Left lung (tissue), 10 donors: ENCODE results near the gene KRT3. TPM values are rescaled to one million over a fixed set of nuclear protein-coding genes. Genes with fewer than 3 reads are reported as not detected.

ENCODE experiments used
- ATAC-seq: fragments of 200-7000 bp; cut with Tn5 transposase; one replicate; pipeline ENCODE4 v1.9.1; 2020; ENCODE audit warnings: moderate library complexity
- DNase-seq, 4 donors: peaks; one replicate each; pipeline ENCODE4 v3.0.0-alpha.2; 2013 to 2020
- H3K27ac ChIP-seq, 2 donors: fragments of 200-600 bp; sonication (generic) in 1 of 2; one replicate each; pipeline versions ENCODE4 v1.5.0 to v1.8.0; 2020 to 2021
- H3K27me3 ChIP-seq, 2 donors: fragments of 200-600 bp; sonication (generic) in 1 of 2; one replicate each; pipeline versions ENCODE4 v1.5.0 to v1.8.0; 2020 to 2021
- H3K36me3 ChIP-seq, 2 donors: fragments of 200-600 bp; sonication (generic) in 1 of 2; one replicate each; pipeline versions ENCODE4 v1.5.0 to v1.8.0; 2020 to 2021
- H3K4me1 ChIP-seq, 2 donors: fragments of 200-600 bp; one replicate each; pipeline ENCODE4 v1.8.0; 2021
- H3K4me3 ChIP-seq, 2 donors: fragments of 200-600 bp; sonication (generic) in 1 of 2; one replicate each; pipeline versions ENCODE4 v1.5.0 to v1.8.0; 2020 to 2021; ENCODE audit warnings: mild to moderate bottlenecking in 1 of 2
- H3K9me3 ChIP-seq, 2 donors: fragments of 200-600 bp; sonication (generic) in 1 of 2; one replicate each; pipeline versions ENCODE4 v1.5.0 to v1.8.0; 2020 to 2021
- intact Hi-C, 2 donors: fragments of 100-400 bp; cut with DNase I; formaldehyde crosslinking; loops; one replicate each; pipeline versions ENCODE4 v1.11.2 to v1.14.2; 2022
- polyA plus RNA-seq, 6 donors: library from polyadenylated mRNA; unstranded; fragments of 120-200 nt; gene quantifications; one replicate each; pipeline ENCODE4 v1.2.1, GENCODE V29; 2013; ENCODE audit not compliant: insufficient read length in 6 of 6
- total RNA-seq, 2 donors: library from RNA; stranded (reverse); fragmentation: NEBNext Ultra II Directional; extraction: Animal tissue kit (Norgen Biotek cat#: 25700); gene quantifications; one replicate each; pipeline ENCODE4 v1.2.1, GENCODE V29; 2021
- TF ChIP-seq, protein P1 (sequence below), 2 donors: fragments of 200-600 bp; sonication (generic) in 1 of 2; IDR thresholded peaks; one replicate each; pipeline versions ENCODE4 v1.5.0 to v1.8.0; 2021; ENCODE audit warnings: antibody characterized with exemption in 2 of 2
- donor health status: DM: no; HTN: yes; CAD: no.
- donor health status: DM: no; HTN: no; CAD: no.

KRT3 gene
- total and polyA plus RNA-seq, 8 donors, result not detected

DNA sequence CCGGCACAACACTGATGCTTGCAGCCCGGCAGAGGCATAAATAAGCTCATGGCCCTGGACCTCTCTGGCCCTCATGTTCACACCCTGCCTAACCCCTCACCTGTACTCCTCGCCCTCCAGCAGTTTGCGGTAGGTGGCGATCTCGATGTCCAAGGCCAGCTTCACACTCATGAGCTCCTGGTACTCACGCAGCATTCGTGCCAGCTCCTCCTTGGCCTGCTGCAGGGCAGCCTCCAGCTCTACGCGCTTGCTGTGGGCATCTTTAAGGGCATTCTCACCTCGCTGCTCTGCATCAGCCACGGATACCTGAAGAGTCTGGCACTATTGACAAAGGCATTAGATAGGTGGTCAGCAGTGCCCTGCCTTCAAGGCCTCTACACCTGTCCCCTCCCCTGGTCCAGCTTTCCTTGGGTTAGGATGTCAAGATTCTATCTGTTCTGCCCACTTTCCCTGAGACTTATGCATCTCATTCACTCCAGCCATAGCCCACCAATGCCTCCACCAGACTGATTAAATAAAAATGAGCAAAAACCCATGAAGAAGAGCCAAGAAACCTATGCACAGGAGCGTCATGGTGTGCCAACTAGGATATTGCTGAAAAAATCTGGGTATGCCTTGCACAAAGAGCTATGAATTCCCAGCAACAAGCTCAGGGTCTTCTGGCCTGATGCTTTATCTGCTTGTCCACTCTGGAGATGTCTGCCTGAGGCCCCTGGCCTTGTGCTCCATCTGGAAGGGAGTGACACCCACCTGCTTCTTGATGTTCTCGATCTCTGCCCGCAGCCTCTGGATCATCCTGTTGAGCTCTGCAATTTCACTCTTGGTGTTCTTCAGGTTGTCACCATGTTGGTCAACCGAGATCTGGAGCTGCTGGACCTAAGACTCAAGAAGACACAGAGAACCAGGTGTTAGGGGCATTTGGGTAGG is 11.9 kb upstream of the KRT3 start:
- Histone ChIP-seq H3K27me3 (peaks cover 6 to 76% of the 10 kb centered on the region in 2 donors), H3K9me3 (no peaks in the 10 kb centered on the region), H3K4me1 (no peaks in the 10 kb centered on the region), H3K36me3 (no peaks in the 10 kb centered on the region), H3K4me3 (no peak overlapping the region), H3K27ac (no peak overlapping the region)
- DNase-seq, result no peak
- intact Hi-C loops, result no loop called here
- TF ChIP-seq, protein P1, sequence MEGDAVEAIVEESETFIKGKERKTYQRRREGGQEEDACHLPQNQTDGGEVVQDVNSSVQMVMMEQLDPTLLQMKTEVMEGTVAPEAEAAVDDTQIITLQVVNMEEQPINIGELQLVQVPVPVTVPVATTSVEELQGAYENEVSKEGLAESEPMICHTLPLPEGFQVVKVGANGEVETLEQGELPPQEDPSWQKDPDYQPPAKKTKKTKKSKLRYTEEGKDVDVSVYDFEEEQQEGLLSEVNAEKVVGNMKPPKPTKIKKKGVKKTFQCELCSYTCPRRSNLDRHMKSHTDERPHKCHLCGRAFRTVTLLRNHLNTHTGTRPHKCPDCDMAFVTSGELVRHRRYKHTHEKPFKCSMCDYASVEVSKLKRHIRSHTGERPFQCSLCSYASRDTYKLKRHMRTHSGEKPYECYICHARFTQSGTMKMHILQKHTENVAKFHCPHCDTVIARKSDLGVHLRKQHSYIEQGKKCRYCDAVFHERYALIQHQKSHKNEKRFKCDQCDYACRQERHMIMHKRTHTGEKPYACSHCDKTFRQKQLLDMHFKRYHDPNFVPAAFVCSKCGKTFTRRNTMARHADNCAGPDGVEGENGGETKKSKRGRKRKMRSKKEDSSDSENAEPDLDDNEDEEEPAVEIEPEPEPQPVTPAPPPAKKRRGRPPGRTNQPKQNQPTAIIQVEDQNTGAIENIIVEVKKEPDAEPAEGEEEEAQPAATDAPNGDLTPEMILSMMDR (IDR thresholded peaks at IDR 0.05), result no peak
- no peak for ATAC-seq

DNA sequence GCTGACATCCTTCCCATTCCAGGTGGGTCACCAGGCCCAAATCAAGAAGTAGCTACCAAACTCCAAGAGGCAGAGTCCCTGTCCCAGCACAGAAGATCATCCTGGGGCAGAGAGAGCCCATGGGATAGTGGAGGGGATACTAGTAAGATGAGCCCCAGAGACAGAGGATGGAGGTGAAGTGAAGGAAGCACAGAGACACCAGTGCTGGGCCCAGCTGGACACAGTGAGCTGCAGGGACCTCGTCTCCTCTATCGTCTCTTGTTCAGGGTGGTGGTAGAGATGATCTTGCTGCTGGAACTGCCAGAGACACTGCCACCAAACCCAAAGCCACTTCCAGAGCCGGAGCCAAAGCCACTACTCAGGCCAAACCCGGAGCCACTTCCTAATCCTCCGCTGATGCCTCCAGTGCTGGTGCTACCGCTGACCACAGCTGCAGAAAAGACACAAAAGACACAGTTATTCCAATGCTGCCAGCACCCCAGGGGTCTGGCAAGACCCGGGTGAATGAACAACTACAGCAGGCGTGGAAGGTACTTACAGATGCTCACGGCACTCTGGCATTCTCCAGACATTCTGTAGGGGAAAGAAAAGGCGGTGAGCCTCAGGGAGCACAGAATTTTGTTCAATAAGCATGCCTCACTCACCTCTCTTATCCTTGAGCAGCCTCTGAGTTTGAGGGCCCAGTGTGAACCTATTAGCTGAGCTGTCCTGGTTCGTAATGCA is 11.1 kb upstream of the KRT3 start:
- Histone ChIP-seq H3K27ac (no peak overlapping the region), H3K4me3 (no peak overlapping the region), H3K9me3 (no peaks in the 10 kb centered on the region), H3K4me1 (no peaks in the 10 kb centered on the region), H3K27me3 (peaks cover 6 to 68% of the 10 kb centered on the region in 2 donors), H3K36me3 (no peaks in the 10 kb centered on the region)
- TF ChIP-seq, protein P1 (IDR thresholded peaks at IDR 0.05), result no peak
- intact Hi-C loops, result no loop called here
- DNase-seq (no peak), ATAC-seq (no peak)

DNA sequence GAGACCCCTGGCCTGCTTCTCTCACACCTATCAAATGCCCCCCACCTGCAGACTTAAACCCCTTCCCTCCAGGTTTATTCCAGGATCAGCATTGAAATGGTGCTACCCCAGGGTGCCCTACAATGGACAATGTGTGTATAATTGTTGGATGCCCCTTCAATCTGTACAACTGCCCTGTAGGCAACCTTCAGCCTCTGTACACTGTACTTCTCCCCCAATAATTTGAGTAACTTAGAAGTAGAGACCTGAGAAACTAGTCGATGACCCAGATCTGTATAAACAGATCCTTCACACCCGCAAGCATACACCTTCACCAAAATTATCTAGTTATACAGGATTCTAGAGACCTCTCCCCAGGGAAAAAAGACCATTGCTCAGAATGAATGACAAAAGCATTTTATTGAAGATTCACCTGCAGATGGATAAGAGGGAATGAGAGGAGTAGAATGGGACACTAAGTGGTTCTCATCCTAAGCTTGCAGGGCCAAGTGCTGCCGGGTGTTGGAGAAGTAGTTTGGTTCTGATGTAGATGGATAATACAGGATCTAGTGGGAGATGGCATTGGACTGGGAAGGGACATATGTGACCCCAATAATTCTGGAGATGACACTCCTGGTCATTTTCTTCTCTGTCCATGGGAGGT is 10.4 kb upstream of the KRT3 start:
- Histone ChIP-seq H3K36me3 (no peaks in the 10 kb centered on the region), H3K9me3 (no peaks in the 10 kb centered on the region), H3K4me1 (peaks cover 0 to 2% of the 10 kb centered on the region in 2 donors), H3K27me3 (peaks cover 0 to 61% of the 10 kb centered on the region in 2 donors), H3K4me3 (no peak overlapping the region), H3K27ac (no peak overlapping the region)
- intact Hi-C loops, result no loop called here
- DNase-seq (no peak), ATAC-seq (no peak)
- TF ChIP-seq, protein P1 (IDR thresholded peaks at IDR 0.05), result no peak

DNA sequence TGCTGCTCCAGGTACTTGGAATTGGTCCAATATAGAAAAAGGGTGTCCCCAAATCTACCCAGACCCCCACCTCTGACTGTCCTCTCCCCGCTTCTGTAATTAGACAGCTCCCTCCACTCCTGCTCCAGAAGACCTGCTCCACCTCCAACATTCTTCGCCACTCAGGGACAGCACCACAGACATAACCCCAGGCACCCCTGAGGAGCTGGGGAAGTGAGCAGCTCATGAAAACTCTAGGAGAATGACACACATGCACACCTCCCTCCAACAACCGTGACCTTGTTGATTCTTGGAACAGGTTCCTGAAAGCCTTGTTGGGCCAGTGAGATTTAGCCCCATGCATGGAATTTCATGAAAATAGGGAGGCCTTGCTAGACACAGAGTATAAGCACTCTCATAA is 9.8 kb upstream of the KRT3 start:
- no peak overlapping the region for H3K27ac ChIP-seq
- H3K4me1 ChIP-seq, result peaks cover 0 to 5% of the 10 kb centered on the region in 2 donors
- intact Hi-C loops, result no loop called here
- TF ChIP-seq, protein P1 (IDR thresholded peaks at IDR 0.05), result no peak
- no peak overlapping the region for H3K4me3 ChIP-seq
- no peaks in the 10 kb centered on the region for H3K9me3 ChIP-seq
- no peak for DNase-seq
- no peak for ATAC-seq
- H3K36me3 ChIP-seq, result no peaks in the 10 kb centered on the region
- H3K27me3 ChIP-seq, result peaks cover 0 to 56% of the 10 kb centered on the region in 2 donors

DNA sequence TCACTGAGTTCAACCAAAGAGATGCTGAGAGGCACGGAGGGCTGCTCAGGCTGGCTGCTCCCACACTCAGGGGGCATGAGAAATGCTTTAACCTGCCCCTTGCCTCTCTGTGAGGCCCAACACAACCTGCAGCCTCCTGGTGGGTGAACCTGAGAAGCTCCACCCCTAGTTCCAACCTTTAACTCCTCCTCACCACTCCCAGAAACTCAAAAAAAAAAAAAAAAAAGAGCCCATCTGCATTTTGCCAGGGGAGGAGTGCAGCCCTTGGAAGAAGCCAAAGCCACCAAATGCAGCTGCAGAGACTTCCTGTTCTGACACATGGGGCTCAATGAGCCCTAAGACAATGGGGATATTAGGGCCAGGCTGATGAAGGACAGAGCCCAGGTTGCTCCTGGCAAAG is 9.1 kb upstream of the KRT3 start:
- peaks cover 5 to 6% of the 10 kb centered on the region in 2 donors for H3K4me1 ChIP-seq
- no peak for DNase-seq
- no peaks in the 10 kb centered on the region for H3K36me3 ChIP-seq
- intact Hi-C loops, result no loop called here
- TF ChIP-seq, protein P1 (IDR thresholded peaks at IDR 0.05), result no peak
- no peak overlapping the region for H3K27ac ChIP-seq
- no peak overlapping the region for H3K4me3 ChIP-seq
- H3K27me3 ChIP-seq, result peaks cover 0 to 48% of the 10 kb centered on the region in 2 donors
- H3K9me3 ChIP-seq, result no peaks in the 10 kb centered on the region
- no peak for ATAC-seq
